ENCODE data around the gene PCED1B.

Gene PCED1B

GRCh38 chr12:47149146-47149545 lies 69.7 kb downstream of the PCED1B start:
- DNase-seq (ENCODE audit: low spot score), result no peak
- TF ChIP-seq CTCF (IDR thresholded peaks at IDR 0.05), result no peak
- Histone ChIP-seq H3K27ac (no peak overlapping the region), H3K4me3 (no peak overlapping the region)

- Histone ChIP-seq H3K27ac (no peak overlapping the region), H3K4me3 (no peak overlapping the region)
- no peak for TF ChIP-seq CTCF (IDR thresholded peaks at IDR 0.05)
- DNase-seq (ENCODE audit: low spot score), result no peak
Observed at GRCh38 chr12:47152095-47152494, 72.7 kb downstream of the PCED1B start.

DNA sequence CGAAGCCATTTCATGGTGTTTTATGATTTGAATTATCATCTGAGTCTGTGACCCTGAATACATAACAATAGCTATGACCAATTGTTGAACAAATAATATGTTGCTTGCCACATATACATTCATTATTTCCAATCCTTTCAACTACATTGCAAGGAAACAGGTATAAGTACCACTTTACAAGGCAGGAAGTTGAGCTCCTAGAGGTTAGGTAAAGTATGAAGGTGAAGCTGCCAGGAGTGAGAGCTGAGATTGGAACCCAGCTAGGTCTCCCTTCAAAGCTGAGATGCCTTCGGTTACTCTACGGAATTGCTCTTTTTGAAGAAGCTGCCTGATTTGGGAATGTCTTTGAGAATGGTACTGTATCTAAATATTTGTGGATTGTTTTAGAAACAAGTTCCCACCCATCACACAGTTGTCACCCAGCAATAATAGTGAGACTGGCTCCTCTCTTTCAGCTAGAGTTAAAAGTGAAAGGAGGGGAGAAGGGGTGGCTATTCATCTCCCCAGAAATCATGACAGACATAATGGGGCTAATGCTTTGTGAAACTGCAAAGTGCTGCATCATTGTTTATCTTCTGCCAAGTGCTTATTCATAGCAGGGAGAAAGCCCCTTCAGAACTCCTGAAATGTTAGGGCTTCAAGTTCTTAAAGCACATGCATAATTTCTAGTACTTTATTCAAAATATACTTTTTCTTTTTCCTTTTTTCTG lies 76.2 kb downstream of the PCED1B start:
- no peak for TF ChIP-seq CTCF (IDR thresholded peaks at IDR 0.05)
- Histone ChIP-seq H3K4me3 (no peak overlapping the region), H3K27ac (peak overlapping the region; percentile 10 to 72)
- DNase-seq (ENCODE audit: low spot score), result no peak

DNA sequence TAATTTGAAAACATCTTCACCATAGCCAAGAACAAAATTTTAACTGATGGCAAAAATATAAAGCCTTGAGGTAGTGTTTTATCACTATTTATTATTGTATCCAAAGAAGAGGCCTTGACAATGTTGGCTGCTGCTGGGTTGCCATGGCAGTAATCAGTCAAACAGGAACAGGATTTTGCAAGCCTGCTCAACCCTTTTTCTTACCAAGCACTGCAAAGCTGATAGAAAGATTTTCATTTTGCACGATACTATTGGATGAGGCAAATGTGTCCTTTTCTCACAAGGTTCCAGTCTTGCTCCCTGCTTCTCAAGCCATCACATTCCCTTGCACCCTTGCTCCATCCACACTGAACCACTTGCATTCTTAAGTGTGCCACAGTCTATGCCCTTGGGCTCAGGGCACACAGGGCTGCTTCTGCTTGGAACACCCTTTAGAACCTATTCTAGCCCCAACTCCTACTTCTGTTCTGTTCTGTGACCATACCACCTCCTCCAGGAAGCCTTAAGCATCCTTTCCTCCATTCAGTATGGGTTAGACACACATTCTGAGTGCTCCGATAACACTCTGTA lies 76.8 kb downstream of the PCED1B start:
- DNase-seq (ENCODE audit: low spot score), result no peak
- no peak for TF ChIP-seq CTCF (IDR thresholded peaks at IDR 0.05)
- Histone ChIP-seq H3K27ac (peak overlapping the region; percentile 10 to 79), H3K4me3 (no peak overlapping the region)

DNA sequence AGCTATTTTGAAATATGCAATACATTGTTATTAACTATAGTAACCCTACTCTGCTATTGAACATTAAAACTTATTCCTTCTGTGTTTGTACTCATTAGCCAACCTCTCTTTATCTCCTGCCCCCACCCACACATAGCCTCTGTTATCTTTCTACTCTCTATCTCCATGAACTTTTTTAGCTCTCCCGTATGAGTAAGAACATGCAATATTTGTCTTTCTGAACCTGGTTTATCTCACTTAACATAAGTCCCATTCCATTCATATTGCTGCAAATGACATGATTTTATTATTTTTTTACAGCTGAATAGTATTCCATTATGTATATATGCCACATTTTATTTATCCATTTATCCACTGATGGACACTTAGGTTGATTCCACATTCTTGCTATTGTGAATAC lies 79.4 kb downstream of the PCED1B start:
- H3K4me3 ChIP-seq, result no peak overlapping the region
- TF ChIP-seq CTCF (IDR thresholded peaks at IDR 0.05), result no peak
- no peak for DNase-seq (ENCODE audit: low spot score)
- no peak overlapping the region for H3K27ac ChIP-seq

GRCh38 chr12:47159348-47159747 lies 79.9 kb downstream of the PCED1B start:
- Histone ChIP-seq H3K27ac (no peak overlapping the region), H3K4me3 (no peak overlapping the region)
- DNase-seq (ENCODE audit: low spot score), result no peak
- no peak for TF ChIP-seq CTCF (IDR thresholded peaks at IDR 0.05)

Measured in coronary artery (tissue), 2 donors.